Measurements from ENCODE around the gene MAFG. TPM values are rescaled to one million over a fixed set of nuclear protein-coding genes. Genes with fewer than 3 reads are reported as not detected.

Gene MAFG
- total RNA-seq, 1 experiment from 2014 or later, result 31.4 TPM

- Mint-ChIP-seq H3K4me1 (peaks cover 2 to 16% of the 10 kb centered on the region in 2 experiments; a peak in 3 of 4 replicates), H3K4me3 (no peak overlapping the region; a peak in 1 of 5 replicates), H3K9me3 (no peaks in the 10 kb centered on the region), H3K27me3 (ENCODE audit: low read depth) (peaks cover 21% of the 10 kb centered on the region), H3K36me3 (ENCODE audit: insufficient read depth in 1 of 3, low read depth in 3 of 3) (peaks cover 3 to 32% (median 21%) of the 10 kb centered on the region in 3 experiments; a peak in 6 of 7 replicates), H3K27ac (peak overlapping the region in 1 of 3 experiments; percentile 89; a peak in 1 of 7 replicates)
- H3K27me3 ChIP-seq (ENCODE audit: insufficient read depth, low read length), result no peaks in the 10 kb centered on the region; the same call in 1 of the 2 replicates
- H2AK5ac ChIP-seq (ENCODE audit: insufficient read length, low read length), result no peak overlapping the region
- H3K56ac ChIP-seq (ENCODE audit: insufficient read length, low read depth, low read length), result no peak overlapping the region
- peaks cover 3% of the 10 kb centered on the region for H3K79me1 ChIP-seq (ENCODE audit: insufficient read depth, low read depth, low read length, poor library complexity, severe bottlenecking)
- H3K4me1 ChIP-seq (ENCODE audit: insufficient read depth, low read length), result no peaks in the 10 kb centered on the region
- no peak overlapping the region for H4K8ac ChIP-seq (replicated peaks; ENCODE audit: insufficient read length, low read depth, low read length)
- H2BK5ac ChIP-seq (ENCODE audit: insufficient read length, low read length), result no peak overlapping the region
- H3T11ph ChIP-seq (ENCODE audit: low read length), result no peak overlapping the region
- no peak overlapping the region for H2AFZ ChIP-seq (ENCODE audit: low read length)
- H4K91ac ChIP-seq (ENCODE audit: insufficient read length, low read depth, low read length), result no peak overlapping the region
- DNase-seq, result no peak
- WGBS (ENCODE audit: extremely low coverage, insufficient read length, low lambda C conversion rate), result no CpG with 5 or more reads among the region's 9 CpGs
- no peak overlapping the region for H3K23ac ChIP-seq (ENCODE audit: insufficient read length, low read depth, low read length)
- H3K18ac ChIP-seq (ENCODE audit: insufficient read length, low read depth, low read length), result no peak overlapping the region
- H2BK20ac ChIP-seq (ENCODE audit: low read depth, low read length, poor library complexity, severe bottlenecking), result no peak overlapping the region
- H4K5ac ChIP-seq (ENCODE audit: insufficient read length, low read depth, low read length), result no peak overlapping the region
- peaks cover 4% of the 10 kb centered on the region for H4K20me1 ChIP-seq (ENCODE audit: control insufficient read depth, insufficient read depth, insufficient read length)
- no peaks in the 10 kb centered on the region for H3K9me3 ChIP-seq (ENCODE audit: control insufficient read depth, low read depth, low read length)
- H3K79me2 ChIP-seq (ENCODE audit: insufficient read depth, low read length), result peaks cover 2% of the 10 kb centered on the region; the same call in 1 of the 2 replicates
- no peak overlapping the region; the same call in 1 of the 2 replicates for H3K14ac ChIP-seq (ENCODE audit: insufficient read depth, low read length)
- H2BK12ac ChIP-seq (ENCODE audit: insufficient read length, low read depth, low read length), result no peak overlapping the region
- H3K4me2 ChIP-seq (ENCODE audit: insufficient read depth, insufficient read length, low read length), result no peak overlapping the region
- TF ChIP-seq CTCF (conservative IDR thresholded peaks at IDR 0.05), result no peak
- no peak overlapping the region for H3K9ac ChIP-seq (ENCODE audit: extremely low read depth, insufficient read length, low read length)
- no peak overlapping the region for H2BK120ac ChIP-seq (ENCODE audit: low read depth, low read length, poor library complexity, severe bottlenecking)
- H2BK15ac ChIP-seq (ENCODE audit: low read depth, low read length), result no peak overlapping the region
- no peak overlapping the region for H3K27ac ChIP-seq (ENCODE audit: insufficient read length, low read depth, low read length)
- H3K4ac ChIP-seq (ENCODE audit: low read depth, low read length), result no peak overlapping the region
- H3K23me2 ChIP-seq (ENCODE audit: insufficient read length, low read depth, low read length, poor library complexity, severe bottlenecking), result peaks cover 7% of the 10 kb centered on the region
These were observed 4.9 kb upstream of the MAFG start for GRCh38 chr17:81932333-81932983.

Data from H9 (cell line).